ENCODE measurements around the gene F7. TPM values are rescaled to one million over a fixed set of nuclear protein-coding genes. Genes with fewer than 3 reads are reported as not detected.

F7 gene
- total RNA-seq, 1 experiment from 2014 or later: 52.4 TPM

- Mint-ChIP-seq H3K4me3 (ENCODE audit: unreplicated experiment) (no peak overlapping the region), H3K27ac (ENCODE audit: unreplicated experiment) (no peak overlapping the region), H3K36me3 (ENCODE audit: insufficient read depth, unreplicated experiment) (peaks cover 14% of the 10 kb centered on the region), H3K27me3 (ENCODE audit: insufficient read depth, unreplicated experiment) (no peaks in the 10 kb centered on the region), H3K9me3 (ENCODE audit: unreplicated experiment) (no peaks in the 10 kb centered on the region), H3K4me1 (ENCODE audit: low read depth, unreplicated experiment) (peaks cover 7% of the 10 kb centered on the region)
- Histone ChIP-seq H3K4me1 (peaks cover 33% of the 10 kb centered on the region), H3K36me3 (ENCODE audit: control insufficient read depth, insufficient read depth, low read length) (no peaks in the 10 kb centered on the region), H3K9me3 (no peaks in the 10 kb centered on the region), H3K27me3 (replicated peaks; ENCODE audit: control insufficient read depth, insufficient read depth, low read length) (no peaks in the 10 kb centered on the region), H3K4me3 (ENCODE audit: low read depth, low read length) (no peak overlapping the region)
- TF ChIP-seq CTCF (IDR thresholded peaks at IDR 0.05; ENCODE audit: insufficient read depth in 1 of 2, low read depth in 1 of 2, low read length in 1 of 2, severe bottlenecking in 1 of 2, unreplicated experiment in 1 of 2): no peak
- no TSS peak for BruUV-seq (replicated peaks)
- ChIA-PET CTCF (no interaction called here), POLR2A (no interaction called here)
- DNase-seq: no peak
- intact Hi-C loops (cut with micrococcal nuclease; ENCODE audit: unreplicated experiment): no loop called here
Observed at GRCh38 chr13:113102727-113103126, 2.9 kb upstream of the F7 start.

- no peaks in the 10 kb centered on the region for H3K9me3 ChIP-seq
- intact Hi-C loops (cut with micrococcal nuclease; ENCODE audit: unreplicated experiment): no loop called here
- H3K4me3 Mint-ChIP-seq (ENCODE audit: unreplicated experiment): no peak overlapping the region
- H3K4me1 ChIP-seq: peaks cover 33% of the 10 kb centered on the region
- H3K27ac Mint-ChIP-seq (ENCODE audit: unreplicated experiment): peak overlapping the region; percentile 76
- H3K27me3 ChIP-seq (replicated peaks; ENCODE audit: control insufficient read depth, insufficient read depth, low read length): no peaks in the 10 kb centered on the region
- CTCF ChIA-PET: no interaction called here
- H3K4me3 ChIP-seq (ENCODE audit: low read depth, low read length): no peak overlapping the region
- BruUV-seq (replicated peaks): no TSS peak
- no peaks in the 10 kb centered on the region for H3K36me3 ChIP-seq (ENCODE audit: control insufficient read depth, insufficient read depth, low read length)
- POLR2A ChIA-PET: no interaction called here
- H3K36me3 Mint-ChIP-seq (ENCODE audit: insufficient read depth, unreplicated experiment): peaks cover 14% of the 10 kb centered on the region
- peaks cover 7% of the 10 kb centered on the region for H3K4me1 Mint-ChIP-seq (ENCODE audit: low read depth, unreplicated experiment)
- TF ChIP-seq CTCF (IDR thresholded peaks at IDR 0.05; ENCODE audit: insufficient read depth in 1 of 2, low read depth in 1 of 2, low read length in 1 of 2, severe bottlenecking in 1 of 2, unreplicated experiment in 1 of 2): no peak
- H3K9me3 Mint-ChIP-seq (ENCODE audit: unreplicated experiment): no peaks in the 10 kb centered on the region
- H3K27me3 Mint-ChIP-seq (ENCODE audit: insufficient read depth, unreplicated experiment): no peaks in the 10 kb centered on the region
- no peak for DNase-seq
Observed at GRCh38 chr13:113103646-113104045, 1.9 kb upstream of the F7 start.

GRCh38 chr13:113105921-113106452 lies 396 bp downstream of the F7 start:
- Histone ChIP-seq H3K4me3 (ENCODE audit: low read depth, low read length) (peak overlapping the region; percentile 57), H3K4me1 (peaks cover 33% of the 10 kb centered on the region), H3K27me3 (replicated peaks; ENCODE audit: control insufficient read depth, insufficient read depth, low read length) (no peaks in the 10 kb centered on the region), H3K9me3 (peaks cover 8% of the 10 kb centered on the region; the same call in 1 of the 2 replicates), H3K36me3 (ENCODE audit: control insufficient read depth, insufficient read depth, low read length) (no peaks in the 10 kb centered on the region)
- Mint-ChIP-seq H3K4me3 (ENCODE audit: unreplicated experiment) (peak overlapping the region; percentile 76), H3K27ac (ENCODE audit: unreplicated experiment) (peak overlapping the region; percentile 76), H3K36me3 (ENCODE audit: insufficient read depth, unreplicated experiment) (peaks cover 21% of the 10 kb centered on the region), H3K9me3 (ENCODE audit: unreplicated experiment) (no peaks in the 10 kb centered on the region), H3K27me3 (ENCODE audit: insufficient read depth, unreplicated experiment) (no peaks in the 10 kb centered on the region), H3K4me1 (ENCODE audit: low read depth, unreplicated experiment) (peaks cover 7% of the 10 kb centered on the region)
- CTCF ChIA-PET: no interaction called here
- no TSS peak for BruUV-seq (replicated peaks)
- intact Hi-C loops (cut with micrococcal nuclease; ENCODE audit: unreplicated experiment): loop anchor here (1.0 kb wide), 2 partner anchors 16 to 71 kb away; partner anchors contain the start of gene F10
- POLR2A ChIA-PET: interaction anchor here (0.5 to 0.6 kb wide), 2 partner anchors 13 to 15 kb away, joined by 3 to 7 read pairs; no protein-coding TSS in a partner anchor
- no peak for TF ChIP-seq CTCF (IDR thresholded peaks at IDR 0.05; ENCODE audit: insufficient read depth in 1 of 2, low read depth in 1 of 2, low read length in 1 of 2, severe bottlenecking in 1 of 2, unreplicated experiment in 1 of 2)
- DNase-seq: no peak

All from Caco-2 (cell line).